ENCODE results near the gene KLK6. TPM values are rescaled to one million over a fixed set of nuclear protein-coding genes. Genes with fewer than 3 reads are reported as not detected.

The KLK6 gene
- total and polyA plus RNA-seq, 2 of the 13 experiments (the other 11 are each of a cell fraction or from before 2014, with no cell fraction given), result 0.15 to 1.8 TPM

DNA sequence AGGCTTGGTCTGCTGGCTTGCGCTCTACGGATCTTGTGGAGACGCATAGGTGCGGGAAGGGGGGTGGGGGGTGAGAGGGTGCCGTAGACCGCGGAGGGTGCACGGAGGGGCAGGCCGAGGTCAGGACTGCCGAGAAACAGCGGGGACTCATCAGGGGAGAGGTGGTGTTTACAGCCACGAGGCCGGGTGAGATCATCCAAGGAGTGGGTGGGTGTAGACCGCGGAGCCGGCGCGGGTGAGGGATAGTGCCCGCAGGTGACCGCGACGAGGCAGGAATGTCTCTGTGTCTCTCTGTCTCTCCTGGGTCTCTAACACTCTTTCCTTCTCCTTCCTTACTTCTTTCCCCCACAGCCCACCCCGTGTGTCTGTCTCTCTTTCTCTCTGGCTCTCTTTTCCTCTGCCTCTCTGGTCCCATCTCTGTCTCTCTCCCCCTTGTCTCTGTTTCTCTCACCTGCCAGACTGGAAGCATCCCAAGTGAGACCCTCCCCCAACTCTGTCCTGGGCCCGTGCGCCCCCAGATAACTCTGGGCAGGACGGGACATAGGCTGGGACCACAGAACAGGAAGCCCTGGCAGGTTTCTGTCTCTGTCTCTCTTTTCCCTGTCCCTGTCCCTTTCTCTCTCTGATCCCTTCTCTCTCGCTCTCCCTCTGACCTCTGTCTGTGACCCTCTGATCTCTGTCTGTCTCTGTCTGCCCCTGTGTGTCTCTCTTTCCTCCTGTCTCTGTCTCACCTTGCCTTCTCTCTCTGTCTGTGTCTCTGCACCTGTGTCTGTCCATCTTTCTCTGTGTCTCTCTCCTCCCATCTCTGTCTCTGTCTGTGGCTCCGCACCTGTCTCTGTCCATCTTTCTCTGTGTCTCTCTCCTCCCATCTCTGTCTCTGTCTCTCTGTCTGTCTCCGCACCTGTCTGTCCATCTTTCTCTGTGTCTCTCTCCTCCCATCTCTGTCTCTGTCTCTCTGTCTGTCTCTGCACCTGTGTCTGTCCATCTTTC is 56.4 kb downstream of the KLK6 start (continued):
- no peak for TF ChIP-seq ZC3H13 (CRISPR knock-in tag; IDR thresholded peaks at IDR 0.05)

DNA sequence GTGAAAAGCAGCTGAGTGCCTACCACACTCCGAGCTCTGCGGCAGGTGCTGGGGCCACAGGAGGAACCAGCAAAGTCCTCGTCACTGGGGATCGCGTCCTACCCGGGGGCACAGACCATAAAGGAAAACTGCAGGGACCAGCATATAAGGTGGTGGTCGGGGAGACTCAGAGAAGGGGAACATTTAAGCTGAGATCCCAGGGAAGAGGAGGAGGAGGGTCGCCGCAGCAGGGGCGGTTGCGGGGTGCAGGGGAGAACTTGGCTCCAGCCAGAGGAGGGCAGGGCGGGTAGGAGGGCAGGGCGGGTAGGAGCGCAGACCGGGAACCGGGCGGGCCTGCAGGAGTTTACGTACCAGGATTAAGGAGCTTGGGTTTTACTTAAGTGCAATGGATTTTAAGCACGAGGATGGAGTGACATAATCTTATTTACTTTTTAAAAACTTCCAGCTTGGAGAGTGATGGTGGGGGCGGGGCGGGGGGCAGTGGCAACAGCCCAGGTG is 57.2 kb downstream of the KLK6 start:
- FAIRE-seq (no peak), ATAC-seq (no peak), DNase-seq (ENCODE audit: low spot score) (no peak)
- ChIA-PET POLR2A (no interaction called here), CTCF (ENCODE audit: low intra/inter-chr PET ratio, low total read pairs) (no interaction called here)
- Histone ChIP-seq H3K4me1 (ENCODE audit: insufficient read depth, low read length) (no peaks in the 10 kb centered on the region), H3K4me2 (ENCODE audit: low read depth, low read length) (no peak overlapping the region), H3K4me3 (replicated peaks in 1 of 3; ENCODE audit: insufficient read depth in 1 of 3, low read depth in 2 of 3, low read length in 3 of 3) (no peak overlapping the region), H4K20me1 (ENCODE audit: insufficient read depth, low read length) (no peaks in the 10 kb centered on the region), H3K79me2 (ENCODE audit: insufficient read depth, low read length) (no peaks in the 10 kb centered on the region), H3K27me3 (ENCODE audit: control insufficient read depth in 1 of 2, insufficient read depth in 2 of 2, low read length in 2 of 2) (peaks cover 3 to 39% of the 10 kb centered on the region in 2 experiments), H2AFZ (ENCODE audit: low read length) (no peak overlapping the region), H3K27ac (ENCODE audit: extremely low read length, insufficient read depth, low read length) (no peak overlapping the region), H3K9ac (ENCODE audit: insufficient read depth, low read depth, low read length) (no peak overlapping the region), H3K36me3 (replicated peaks in 1 of 2; ENCODE audit: control insufficient read depth in 1 of 2, insufficient read depth in 2 of 2, low read length in 2 of 2) (no peaks in the 10 kb centered on the region), H3K9me3 (ENCODE audit: low read length) (no peaks in the 10 kb centered on the region)
- in situ Hi-C loops (cut with HindIII; ENCODE audit: extremely low pct_ligation_motif_present, low pct_unique_long_range_greater_than_20kb) (no loop called here), intact Hi-C loops (cut with micrococcal nuclease; ENCODE audit: unreplicated experiment) (no loop called here)
- 15% methylated on average over 21 of the region's 21 CpGs for WGBS (ENCODE audit: low lambda C conversion rate)
- TF ChIP-seq, protein P1, sequence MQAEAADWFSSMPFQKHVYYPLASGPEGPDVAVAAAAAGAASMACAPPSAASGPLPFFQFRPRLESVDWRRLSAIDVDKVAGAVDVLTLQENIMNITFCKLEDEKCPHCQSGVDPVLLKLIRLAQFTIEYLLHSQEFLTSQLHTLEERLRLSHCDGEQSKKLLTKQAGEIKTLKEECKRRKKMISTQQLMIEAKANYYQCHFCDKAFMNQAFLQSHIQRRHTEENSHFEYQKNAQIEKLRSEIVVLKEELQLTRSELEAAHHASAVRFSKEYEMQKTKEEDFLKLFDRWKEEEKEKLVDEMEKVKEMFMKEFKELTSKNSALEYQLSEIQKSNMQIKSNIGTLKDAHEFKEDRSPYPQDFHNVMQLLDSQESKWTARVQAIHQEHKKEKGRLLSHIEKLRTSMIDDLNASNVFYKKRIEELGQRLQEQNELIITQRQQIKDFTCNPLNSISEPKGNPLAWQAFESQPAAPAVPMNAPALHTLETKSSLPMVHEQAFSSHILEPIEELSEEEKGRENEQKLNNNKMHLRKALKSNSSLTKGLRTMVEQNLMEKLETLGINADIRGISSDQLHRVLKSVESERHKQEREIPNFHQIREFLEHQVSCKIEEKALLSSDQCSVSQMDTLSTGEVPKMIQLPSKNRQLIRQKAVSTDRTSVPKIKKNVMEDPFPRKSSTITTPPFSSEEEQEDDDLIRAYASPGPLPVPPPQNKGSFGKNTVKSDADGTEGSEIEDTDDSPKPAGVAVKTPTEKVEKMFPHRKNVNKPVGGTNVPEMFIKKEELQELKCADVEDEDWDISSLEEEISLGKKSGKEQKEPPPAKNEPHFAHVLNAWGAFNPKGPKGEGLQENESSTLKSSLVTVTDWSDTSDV (CRISPR knock-in tag; IDR thresholded peaks at IDR 0.05), result no peak
- TF ChIP-seq, protein P2, sequence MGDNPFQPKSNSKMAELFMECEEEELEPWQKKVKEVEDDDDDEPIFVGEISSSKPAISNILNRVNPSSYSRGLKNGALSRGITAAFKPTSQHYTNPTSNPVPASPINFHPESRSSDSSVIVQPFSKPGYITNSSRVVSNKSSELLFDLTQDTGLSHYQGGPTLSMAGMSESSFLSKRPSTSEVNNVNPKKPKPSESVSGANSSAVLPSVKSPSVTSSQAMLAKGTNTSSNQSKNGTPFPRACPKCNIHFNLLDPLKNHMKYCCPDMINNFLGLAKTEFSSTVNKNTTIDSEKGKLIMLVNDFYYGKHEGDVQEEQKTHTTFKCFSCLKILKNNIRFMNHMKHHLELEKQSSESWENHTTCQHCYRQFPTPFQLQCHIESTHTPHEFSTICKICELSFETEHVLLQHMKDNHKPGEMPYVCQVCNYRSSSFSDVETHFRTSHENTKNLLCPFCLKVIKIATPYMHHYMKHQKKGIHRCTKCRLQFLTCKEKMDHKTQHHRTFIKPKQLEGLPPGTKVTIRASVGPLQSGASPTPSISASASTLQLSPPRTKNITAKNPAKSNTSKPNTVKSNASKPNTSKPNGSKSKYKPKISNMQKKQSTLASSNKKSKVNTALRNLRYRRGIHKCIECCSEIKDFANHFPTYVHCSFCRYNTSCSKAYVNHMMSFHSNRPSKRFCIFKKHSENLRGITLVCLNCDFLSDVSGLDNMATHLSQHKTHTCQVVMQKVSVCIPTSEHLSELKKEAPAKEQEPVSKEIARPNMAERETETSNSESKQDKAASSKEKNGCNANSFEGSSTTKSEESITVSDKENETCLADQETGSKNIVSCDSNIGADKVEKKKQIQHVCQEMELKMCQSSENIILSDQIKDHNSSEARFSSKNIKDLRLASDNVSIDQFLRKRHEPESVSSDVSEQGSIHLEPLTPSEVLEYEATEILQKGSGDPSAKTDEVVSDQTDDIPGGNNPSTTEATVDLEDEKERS (CRISPR knock-in tag; IDR thresholded peaks at IDR 0.05), result no peak
- no TSS peak for BruUV-seq (replicated peaks)

Measured in HepG2 (cell line).